GM13977 (cell line): ENCODE measurements around the gene COL13A1.

Experiments
- DNase-seq: peaks from one replicate; pipeline ENCODE4 v3.0.0; 2012; ENCODE audit warnings: low spot score
- in situ Hi-C: fragments of 300-500 bp; cut with MboI; formaldehyde crosslinking; loops from one replicate; pipeline ENCODE4 v1.12.0; 2022; ENCODE audit warnings: low sequenced_read_pairs, low pct_unique_long_range_greater_than_20kb, mixed read lengths, inconsistent platforms; ENCODE audit not compliant: unreplicated experiment
- TF ChIP-seq, protein P1 (sequence below): IDR thresholded peaks from 2 replicates; pipeline ENCODE4 v1.5.1; 2012; ENCODE audit warnings: mild to moderate bottlenecking, control low read depth; ENCODE audit not compliant: insufficient read depth; ENCODE audit errors: extremely low read depth, missing control alignments

Gene COL13A1

DNA sequence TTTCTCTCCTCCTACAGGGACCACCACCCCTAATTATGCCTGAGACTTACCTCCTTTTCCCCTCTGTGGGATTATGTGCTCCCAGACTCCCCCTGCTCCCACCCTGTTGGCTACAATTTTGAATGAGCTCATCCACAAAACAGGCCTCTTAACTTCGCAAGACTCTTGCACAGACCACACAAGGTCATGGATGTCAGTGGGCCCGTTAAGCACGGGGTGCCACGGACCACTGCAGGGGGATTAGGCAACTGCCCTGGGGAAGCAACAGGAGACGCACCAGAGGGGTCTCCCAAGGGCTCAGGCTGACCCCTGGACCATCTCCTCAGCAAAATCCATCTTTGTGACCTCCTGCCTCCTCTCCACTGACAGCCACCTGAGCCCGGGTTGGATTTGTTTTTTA lies 42.1 kb upstream of the COL13A1 start:
- in situ Hi-C loops, result no loop called here
- TF ChIP-seq, protein P1, sequence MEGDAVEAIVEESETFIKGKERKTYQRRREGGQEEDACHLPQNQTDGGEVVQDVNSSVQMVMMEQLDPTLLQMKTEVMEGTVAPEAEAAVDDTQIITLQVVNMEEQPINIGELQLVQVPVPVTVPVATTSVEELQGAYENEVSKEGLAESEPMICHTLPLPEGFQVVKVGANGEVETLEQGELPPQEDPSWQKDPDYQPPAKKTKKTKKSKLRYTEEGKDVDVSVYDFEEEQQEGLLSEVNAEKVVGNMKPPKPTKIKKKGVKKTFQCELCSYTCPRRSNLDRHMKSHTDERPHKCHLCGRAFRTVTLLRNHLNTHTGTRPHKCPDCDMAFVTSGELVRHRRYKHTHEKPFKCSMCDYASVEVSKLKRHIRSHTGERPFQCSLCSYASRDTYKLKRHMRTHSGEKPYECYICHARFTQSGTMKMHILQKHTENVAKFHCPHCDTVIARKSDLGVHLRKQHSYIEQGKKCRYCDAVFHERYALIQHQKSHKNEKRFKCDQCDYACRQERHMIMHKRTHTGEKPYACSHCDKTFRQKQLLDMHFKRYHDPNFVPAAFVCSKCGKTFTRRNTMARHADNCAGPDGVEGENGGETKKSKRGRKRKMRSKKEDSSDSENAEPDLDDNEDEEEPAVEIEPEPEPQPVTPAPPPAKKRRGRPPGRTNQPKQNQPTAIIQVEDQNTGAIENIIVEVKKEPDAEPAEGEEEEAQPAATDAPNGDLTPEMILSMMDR, result no peak
- no peak for DNase-seq

DNA sequence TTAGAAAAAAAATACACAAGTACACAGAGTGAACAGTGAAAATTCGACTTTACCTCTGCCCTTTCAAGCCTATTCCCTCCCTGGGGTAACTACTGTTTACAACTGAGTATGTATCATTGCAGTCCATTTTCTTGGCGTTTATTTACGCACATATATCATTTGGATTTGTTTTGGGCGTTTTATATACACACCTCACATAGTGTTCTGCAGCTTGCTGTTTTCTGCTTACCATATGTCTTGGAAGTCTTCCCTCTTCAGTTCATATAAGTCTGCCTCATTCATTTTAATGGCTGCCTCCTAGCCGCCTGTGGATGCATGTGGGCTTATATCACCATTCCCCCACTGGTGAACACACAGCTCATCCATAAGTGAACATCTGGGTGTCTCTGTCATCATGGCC lies 41.6 kb upstream of the COL13A1 start:
- no peak for DNase-seq
- in situ Hi-C loops, result no loop called here
- TF ChIP-seq, protein P1, result no peak

- TF ChIP-seq, protein P1, result no peak
- DNase-seq, result no peak
- in situ Hi-C loops, result no loop called here
These were observed 40.4 kb upstream of the COL13A1 start for GRCh38 chr10:69761320-69761719.

DNA sequence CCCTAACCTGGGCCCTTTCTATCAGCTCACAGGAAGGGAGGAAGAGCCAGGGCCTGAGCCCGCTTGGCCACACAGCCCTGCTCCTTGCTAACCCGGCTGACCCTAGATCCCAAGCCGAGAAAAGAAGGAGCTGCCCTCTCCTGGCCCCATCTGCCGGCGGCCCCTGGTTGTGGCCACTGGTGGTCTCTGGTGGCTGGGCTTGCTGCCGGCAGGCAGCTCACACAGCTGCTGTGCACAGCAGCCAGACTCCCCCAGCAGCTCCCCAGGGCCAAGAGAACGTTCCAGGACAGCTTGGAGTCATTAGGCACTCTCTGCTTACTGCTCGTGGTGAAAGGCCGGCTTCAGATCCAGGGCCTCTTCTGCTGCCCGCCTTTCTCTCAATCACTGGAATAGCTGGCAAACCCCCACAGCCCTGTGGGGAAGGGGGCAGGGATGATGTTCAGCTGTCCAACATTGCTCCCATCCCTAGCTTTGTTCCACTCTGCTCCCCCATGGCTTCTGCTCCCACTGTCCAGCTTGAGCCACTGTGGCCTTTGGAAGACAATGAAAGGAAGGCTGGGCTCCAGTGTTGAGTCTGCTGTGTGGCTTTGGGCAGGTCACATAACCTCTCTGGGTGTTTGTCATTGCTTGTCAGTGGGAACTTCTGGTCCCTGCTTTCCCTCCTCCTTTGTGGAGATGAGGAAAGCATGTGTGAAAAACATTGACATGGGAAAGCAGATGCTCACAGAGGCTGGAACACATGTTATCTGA lies 35.4 kb upstream of the COL13A1 start:
- in situ Hi-C loops, result no loop called here
- no peak for DNase-seq
- TF ChIP-seq, protein P1, result no peak

DNA sequence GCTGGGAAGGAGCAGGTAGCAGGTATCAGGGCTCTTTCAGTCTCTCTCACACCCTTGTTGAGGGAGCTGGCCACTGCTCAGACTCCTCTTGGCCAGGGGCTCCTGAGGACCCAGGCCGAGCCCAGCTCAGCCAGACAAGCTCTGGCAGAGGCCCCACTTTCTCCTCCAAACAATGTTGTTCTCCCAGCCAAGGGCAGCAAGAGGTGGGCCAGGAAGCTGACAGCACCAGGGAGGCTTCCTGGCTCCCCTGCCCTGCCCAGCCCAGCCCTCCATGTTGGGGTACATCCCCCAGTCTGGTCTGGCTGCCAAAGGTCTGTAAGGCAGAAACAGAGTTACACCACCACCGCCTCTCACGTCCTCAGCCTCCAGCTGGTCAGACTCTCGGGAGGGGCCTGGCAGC lies 33.9 kb upstream of the COL13A1 start:
- in situ Hi-C loops, result no loop called here
- TF ChIP-seq, protein P1, result no peak
- no peak for DNase-seq

- TF ChIP-seq, protein P1, result no peak
- no peak for DNase-seq
These were observed 33.3 kb upstream of the COL13A1 start for GRCh38 chr10:69768386-69768785.

More at GRCh38 chr10:69768386-69768785, 33.3 kb upstream of the COL13A1 start:
- in situ Hi-C loops, result no loop called here
